ENCODE measurements around the gene ZFHX2. TPM values are rescaled to one million over a fixed set of nuclear protein-coding genes. Genes with fewer than 3 reads are reported as not detected.

Gene ZFHX2
- total RNA-seq, 1 donor from 2014 or later, result 1.0 TPM

GRCh38 chr14:23529016-23529415 is 22.5 kb downstream of the ZFHX2 start:
- intact Hi-C loops (cut with micrococcal nuclease), result no loop called here
- ATAC-seq, result no peak
- DNase-seq, result no peak

GRCh38 chr14:23528555-23528954 is 23.0 kb downstream of the ZFHX2 start:
- ATAC-seq (no peak), DNase-seq (no peak)
- intact Hi-C loops (cut with micrococcal nuclease), result no loop called here

GRCh38 chr14:23525611-23526010 is 26.0 kb downstream of the ZFHX2 start:
- intact Hi-C loops (cut with micrococcal nuclease), result no loop called here
- no peak for DNase-seq
- ATAC-seq, result no peak

DNA sequence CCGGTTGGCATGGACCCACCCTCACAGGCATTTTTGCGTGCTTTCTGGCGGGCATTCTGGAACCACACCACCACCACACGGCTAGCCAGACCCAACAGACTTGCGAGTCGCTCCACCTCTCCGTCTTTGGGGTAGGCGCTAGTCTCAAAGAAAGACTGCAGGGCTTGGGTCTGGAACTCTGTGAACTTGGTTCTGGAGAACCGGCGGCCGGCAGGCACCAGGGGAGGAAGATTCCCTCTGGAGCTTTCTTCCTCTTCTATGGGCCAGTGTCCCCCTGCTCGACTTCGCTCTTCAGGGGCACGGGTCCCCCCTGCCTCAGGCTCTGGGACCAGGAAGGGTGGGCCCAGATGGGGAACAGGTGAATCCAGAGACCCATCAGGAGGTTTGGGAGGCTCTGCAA is 26.6 kb downstream of the ZFHX2 start:
- intact Hi-C loops (cut with micrococcal nuclease), result no loop called here
- DNase-seq (no peak), ATAC-seq (no peak)

DNA sequence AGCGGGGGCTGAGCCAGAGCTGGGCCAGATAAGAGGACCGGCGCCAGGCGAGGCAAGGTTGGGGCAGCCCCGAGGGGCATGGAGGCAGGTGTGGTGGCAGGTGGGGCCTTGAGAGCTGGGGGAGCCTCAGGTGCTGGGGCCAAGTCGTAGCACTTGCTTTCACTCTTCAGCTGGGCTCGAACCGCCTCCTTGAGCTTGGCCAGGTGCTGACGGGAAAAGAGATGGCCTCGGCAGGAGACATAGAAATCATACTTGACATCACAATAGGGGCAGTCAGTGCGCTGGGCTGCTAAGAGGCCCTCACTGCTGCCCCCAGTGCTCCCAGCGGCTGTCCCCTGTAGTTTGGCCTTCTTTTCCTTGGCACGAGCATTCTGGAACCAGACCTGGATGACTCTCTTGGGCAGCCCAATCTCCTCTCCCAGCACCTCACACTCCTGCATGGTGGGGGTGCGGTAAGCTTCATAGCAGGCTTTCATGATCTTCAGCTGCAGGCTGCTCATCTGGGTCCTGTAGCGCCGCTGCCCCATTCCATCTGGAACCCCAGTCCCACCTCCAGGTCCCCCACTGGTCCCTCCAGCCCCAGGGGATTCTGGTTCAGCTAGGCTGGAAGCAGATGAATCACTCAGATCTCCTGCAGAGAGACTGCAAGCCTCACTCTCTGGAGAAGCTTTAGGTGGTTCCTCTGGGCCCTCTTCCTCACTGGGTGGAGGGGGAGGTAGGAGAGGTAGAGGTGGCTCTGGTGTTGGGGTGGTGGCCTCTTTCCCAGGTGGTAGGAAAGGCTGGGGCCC is 28.1 kb downstream of the ZFHX2 start:
- ATAC-seq, result no peak
- intact Hi-C loops (cut with micrococcal nuclease), result no loop called here
- DNase-seq, result no peak

GRCh38 chr14:23522643-23523198 is 28.8 kb downstream of the ZFHX2 start:
- DNase-seq (no peak), ATAC-seq (no peak)
- intact Hi-C loops (cut with micrococcal nuclease), result no loop called here

GRCh38 chr14:23521785-23522640 is 29.6 kb downstream of the ZFHX2 start:
- DNase-seq (no peak), ATAC-seq (no peak)
- intact Hi-C loops (cut with micrococcal nuclease), result no loop called here

GRCh38 chr14:23520899-23521533 is 30.5 kb downstream of the ZFHX2 start:
- no peak for DNase-seq
- intact Hi-C loops (cut with micrococcal nuclease), result no loop called here
- ATAC-seq, result no peak

DNA sequence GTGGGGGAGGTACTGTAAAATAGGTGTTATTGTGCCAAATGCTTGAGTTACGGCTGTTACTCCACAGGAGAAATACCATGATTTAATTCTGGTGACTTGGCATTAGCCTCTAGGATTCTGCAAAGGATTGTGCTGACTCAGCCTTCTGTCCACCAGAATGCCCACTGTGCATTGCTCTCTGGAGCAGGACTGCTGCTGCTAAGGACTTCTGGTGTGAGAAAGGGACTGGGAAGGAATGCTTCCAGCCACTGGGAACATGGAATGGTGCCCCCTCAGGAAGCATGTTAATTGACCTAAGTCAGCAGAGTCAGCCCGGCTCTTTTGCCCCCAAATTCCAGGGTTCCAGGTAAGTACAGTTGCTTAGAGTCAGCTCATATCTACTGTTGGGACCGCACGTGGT is 32.9 kb downstream of the ZFHX2 start:
- no peak for DNase-seq
- intact Hi-C loops (cut with micrococcal nuclease), result no loop called here
- no peak for ATAC-seq

GRCh38 chr14:23517650-23518326 is 33.8 kb downstream of the ZFHX2 start:
- intact Hi-C loops (cut with micrococcal nuclease), result no loop called here
- no peak for DNase-seq
- ATAC-seq, result no peak

- peak; percentile 38 for DNase-seq
- ATAC-seq, result peak; percentile 87
- intact Hi-C loops (cut with micrococcal nuclease), result no loop called here
Observed at GRCh38 chr14:23514644-23514957, 37.0 kb downstream of the ZFHX2 start.

- peak; percentile 22 for DNase-seq
- intact Hi-C loops (cut with micrococcal nuclease), result no loop called here
- no peak for ATAC-seq
Observed at GRCh38 chr14:23513818-23514643, 37.5 kb downstream of the ZFHX2 start.

DNA sequence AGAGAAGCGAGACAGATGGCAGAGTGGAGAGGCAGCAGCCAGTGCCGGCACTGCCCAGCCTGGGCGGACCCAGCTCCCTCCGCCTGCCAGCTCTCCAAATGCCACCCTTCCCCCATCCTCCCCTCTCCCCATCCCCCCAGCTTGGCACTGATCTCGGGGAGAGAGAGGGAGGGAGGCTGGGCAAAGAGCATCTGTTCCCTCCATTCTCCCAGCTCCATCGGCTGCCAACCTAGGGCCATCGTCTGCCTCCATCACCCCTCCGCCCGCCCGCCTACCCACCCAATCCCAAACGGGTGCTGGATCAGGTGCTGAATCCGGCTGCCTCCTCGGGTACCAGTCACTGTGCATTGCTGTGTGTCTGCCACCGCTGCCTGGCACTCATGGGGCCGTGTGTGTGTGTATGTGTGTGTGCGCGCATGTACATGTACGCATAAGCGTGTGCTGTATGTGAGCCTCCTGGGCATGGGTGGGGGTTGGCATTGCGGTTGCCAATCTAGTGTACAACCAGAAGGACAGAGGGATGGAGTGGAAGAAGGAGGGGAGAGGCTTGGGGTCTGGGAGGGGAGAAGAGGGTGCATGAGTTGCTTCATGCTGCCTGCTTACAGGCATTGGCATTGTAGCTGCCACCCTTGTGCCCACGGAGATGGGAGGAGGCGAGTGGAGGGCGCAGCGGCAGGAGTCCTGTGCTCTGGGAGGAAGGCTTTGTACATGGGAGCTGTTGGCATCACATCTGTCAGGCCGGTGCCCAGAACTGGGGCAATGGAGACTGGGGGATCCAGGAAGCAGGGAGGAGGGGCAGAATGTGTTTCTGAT is 38.4 kb downstream of the ZFHX2 start:
- intact Hi-C loops (cut with micrococcal nuclease), result no loop called here
- DNase-seq (peak; percentile 19), ATAC-seq (no peak)

- DNase-seq, result peak; percentile 13
- intact Hi-C loops (cut with micrococcal nuclease), result no loop called here
- ATAC-seq, result no peak
Observed at GRCh38 chr14:23512156-23512555, 39.4 kb downstream of the ZFHX2 start.

GRCh38 chr14:23494223-23494622 is 57.3 kb downstream of the ZFHX2 start:
- no peak for ATAC-seq
- intact Hi-C loops (cut with micrococcal nuclease), result no loop called here

DNA sequence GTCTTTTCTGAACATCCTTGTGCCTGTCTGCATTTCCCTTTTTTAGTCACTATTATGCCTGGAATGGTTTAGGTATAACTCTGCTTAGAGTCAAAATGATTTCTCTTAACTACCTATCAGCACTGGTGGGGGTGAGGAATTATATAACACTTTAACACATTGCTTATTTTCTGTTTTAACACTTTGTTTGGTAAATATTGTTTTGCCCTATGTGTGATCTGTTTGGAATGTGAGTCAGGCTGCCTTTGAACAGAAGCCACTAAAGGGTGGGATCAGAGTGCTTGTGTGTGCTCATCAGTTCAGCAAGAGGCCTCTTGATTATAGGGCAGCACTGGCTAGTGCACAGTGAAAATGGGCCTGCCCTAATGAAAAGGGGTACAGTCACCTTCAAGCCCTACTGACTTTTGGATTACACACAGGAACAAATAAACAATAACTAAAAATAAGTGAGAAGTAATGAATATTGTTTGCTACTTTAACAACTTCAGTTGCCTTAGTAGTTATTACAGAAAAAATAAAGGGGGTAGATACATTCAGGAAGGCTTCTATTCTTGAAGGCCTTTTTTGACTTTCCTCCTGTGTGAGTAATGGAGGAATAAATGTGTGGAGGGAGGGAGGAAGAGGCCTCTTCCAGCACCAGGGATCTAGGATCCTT is 58.8 kb downstream of the ZFHX2 start:
- intact Hi-C loops (cut with micrococcal nuclease), result no loop called here
- ATAC-seq (no peak), DNase-seq (no peak)

More at GRCh38 chr14:23494223-23494622, 57.3 kb downstream of the ZFHX2 start:
- no peak for DNase-seq

DNA sequence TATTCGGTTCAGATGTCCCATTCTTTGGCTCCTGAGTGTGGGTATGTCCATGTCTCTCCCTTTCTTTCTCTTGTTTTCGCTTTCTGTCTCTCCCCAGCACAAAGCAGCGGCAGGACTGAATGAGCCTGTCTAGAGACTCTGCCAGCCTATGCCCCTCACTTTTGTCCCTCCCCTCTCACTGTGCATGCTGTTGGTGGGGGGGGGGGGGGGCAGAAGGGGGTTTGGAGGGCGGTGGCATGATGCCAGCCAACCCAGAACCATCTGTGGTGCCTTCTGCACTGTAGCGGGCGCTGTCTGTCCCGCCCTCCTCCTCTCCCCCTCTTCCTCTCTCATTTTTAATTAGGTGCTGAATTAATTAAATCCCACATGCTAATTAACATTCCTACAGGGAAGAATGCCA is 64.3 kb downstream of the ZFHX2 start:
- DNase-seq, result no peak
- no peak for ATAC-seq
- intact Hi-C loops (cut with micrococcal nuclease), result no loop called here

Measured in left ventricle myocardium superior (tissue), 1 donor.